HG02981 (cell line): ENCODE measurements around the gene EPHA2.
"Not testable (repeated sequence)": the region's sequence is repeated elsewhere in the genome, so short reads cannot be mapped to it uniquely, and the experiment has no call there.

ENCODE experiments used
- ATAC-seq: cut with Tn5 transposase; IDR thresholded peaks from one replicate; pipeline ENCODE4 v1.9.1; 2021; ENCODE audit warnings: mild to moderate bottlenecking, moderate library complexity; ENCODE audit not compliant: unreplicated experiment

Gene EPHA2

DNA sequence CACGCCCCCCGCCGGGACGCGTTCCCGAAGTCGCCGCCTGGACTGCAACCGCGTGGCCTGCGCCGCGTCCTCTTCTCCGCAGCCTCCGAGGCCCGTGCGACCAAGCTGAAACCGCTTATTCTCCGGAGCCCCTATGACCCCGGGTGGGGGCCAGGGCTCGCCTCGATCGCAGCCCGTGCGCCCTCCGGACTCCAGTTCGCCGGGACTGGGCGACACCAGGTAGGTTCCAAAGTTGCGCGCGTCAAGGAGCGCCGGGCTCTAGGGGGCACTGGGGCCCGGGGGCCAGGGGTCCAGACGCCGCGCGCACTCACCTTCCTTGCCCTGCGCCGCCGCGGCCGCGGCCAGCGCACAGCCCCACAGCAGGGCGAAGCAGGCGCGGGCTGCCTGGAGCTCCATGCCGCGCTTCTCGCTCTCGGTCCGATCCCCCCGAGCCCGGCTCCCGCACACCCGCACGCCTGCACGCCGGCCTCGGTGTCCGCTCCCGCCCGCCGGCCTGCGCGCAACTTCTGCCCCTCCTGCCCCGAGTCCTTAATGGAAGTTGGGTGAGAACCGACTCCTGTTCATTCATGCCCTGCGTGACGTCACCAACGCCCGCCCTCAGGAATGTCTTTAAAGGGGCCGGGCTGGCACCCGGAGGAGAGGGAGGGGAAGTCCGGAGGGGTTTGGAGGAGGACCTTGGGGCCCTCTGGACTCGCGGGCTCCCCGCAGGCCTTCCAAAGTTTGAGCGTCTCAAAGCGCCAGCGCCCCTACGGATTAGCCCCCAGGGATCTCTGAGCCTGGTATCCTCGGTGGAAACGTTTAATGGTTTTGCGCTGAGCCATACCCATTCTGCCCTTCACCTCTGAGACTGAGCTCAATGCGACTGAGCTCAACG, at the start of gene EPHA2:
TSS of gene EPHA2 (minus strand) at position 533 of the 874 bp plus-strand sequence. CDS start at position 396, 137 bp downstream.
- no peak for ATAC-seq

DNA sequence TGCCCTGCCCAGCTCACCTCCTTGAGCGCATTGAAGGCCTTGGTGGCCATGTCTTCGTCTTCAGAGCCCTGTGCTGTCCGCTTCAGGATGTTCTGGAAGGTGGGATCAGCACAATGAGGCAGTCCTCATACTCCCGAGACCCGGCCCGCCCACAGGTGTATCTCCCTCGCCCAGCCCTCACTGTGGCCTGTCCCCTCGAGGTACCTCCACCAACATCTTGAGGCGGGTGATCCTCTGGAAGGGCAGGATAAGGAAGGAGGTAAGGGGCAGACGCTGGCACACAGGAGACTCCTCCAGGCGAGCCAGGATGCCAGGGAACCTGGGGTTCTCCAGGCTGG, 49.4 kb upstream of the EPHA2 start:
- ATAC-seq: no peak

DNA sequence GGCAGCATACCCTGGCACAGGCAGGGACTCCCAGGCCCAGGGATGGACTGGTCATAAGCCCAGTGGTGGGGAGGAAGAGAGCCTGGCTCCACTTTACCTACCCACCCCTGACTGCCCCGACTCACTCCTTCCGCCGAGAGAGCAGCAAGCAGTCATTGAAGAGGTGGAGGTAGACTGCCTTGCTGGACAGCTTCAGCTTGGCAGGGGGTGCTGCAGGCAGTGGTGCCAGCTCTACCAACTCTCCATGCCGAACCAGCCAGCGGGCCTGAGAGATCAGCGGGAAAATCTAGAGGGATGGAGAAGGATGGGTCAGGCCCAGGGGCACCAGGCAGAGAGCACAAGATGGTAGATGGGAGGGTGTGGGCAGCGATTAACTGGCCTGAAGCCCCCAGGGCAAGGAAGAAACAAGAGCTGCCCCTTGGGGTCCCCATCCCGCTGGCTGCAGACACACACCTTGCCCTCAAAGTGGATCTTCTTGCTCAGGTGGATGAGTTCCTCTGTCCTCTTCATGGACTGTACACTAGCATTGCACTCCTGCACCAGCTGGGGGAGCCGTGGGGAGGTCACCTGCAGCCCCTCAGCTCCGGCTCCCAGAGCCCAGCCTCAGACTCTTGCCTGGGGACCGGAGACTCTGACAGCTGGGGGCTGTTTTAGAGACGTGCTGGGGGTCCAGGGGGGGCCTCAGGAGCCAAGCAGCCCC, 48.9 kb upstream of the EPHA2 start:
- no peak for ATAC-seq

DNA sequence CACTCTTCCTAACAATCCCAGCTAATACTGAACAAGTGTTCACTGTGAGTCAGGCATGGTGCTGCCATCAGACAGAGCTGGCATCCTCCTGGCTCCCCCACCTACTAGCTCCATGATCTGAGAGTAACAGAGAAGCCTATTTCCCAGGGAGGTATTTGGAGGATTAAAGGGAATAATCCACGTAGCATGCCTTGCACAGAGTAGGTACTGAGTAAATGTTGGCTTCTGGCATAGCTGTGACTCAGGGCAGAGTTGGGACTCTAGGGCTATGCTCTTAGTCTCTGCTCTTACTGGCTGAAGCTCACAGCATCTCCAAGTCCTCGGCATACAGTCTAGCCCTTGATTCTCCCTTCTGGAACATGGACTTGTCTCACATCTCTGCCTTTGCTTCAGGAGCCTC, 48.3 kb upstream of the EPHA2 start:
- ATAC-seq: no peak

DNA sequence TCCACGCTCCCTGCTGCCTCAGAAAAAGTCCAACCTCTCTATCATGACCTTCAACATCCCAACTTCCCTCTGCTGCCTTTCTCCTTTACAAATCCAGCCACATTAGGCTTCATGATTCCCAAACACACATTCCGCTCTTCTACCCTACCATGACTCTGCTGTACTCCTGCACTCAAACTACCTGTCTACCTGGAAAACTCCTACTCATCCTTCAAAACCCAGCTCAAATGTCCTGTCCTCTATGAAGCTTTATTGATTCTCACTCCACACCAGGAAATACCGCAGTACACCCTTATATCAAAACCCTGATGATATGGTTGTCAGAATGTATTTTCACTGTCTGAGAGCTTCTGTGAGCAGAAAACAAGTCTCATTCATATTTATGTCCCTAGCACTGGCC, 47.7 kb upstream of the EPHA2 start:
- no peak for ATAC-seq

DNA sequence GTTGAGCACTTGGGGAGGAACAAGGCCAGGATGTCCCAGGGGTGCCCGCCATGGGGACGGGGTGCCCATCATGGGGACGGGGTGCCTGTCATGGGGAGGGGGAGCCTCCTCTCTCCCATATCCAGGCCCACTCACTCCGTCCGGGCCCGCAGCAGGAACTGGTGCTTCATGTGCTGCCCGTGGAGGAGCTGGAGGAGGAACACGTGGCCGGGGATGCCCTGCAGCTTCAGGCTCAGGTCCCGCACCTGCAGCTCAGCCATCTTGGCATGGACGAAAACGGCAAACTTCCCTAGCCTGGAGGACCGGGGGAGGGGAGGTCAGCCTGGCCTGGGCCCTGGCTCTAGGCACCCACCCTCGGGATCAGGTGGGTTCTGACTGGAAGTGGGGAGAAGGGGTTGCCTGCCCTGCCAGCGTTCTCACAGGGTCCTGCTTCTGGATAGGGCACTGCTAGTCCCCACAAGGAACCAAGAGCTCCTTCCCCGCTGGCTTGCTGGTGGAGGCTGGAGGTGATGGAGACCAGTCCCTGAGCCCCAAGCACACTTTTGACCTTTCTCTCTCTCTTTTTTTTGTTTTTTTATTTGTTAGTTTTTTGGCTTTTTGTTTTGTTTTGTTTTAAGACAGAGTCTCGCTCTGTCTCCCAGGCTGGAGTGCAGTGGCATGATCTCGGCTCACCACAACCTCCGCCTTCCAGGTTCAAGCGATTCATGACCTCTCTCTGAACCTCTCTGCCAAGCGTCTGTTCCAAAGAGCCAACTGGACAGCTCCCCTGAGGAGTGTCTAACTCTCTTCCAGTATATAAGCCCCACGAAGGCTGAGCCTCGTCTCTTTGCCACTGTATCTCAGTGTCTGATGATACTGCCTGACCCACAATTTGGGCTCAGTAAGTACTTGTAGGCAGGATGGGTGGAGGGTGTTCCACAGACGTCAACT, 46.7 kb upstream of the EPHA2 start:
- ATAC-seq: no peak

DNA sequence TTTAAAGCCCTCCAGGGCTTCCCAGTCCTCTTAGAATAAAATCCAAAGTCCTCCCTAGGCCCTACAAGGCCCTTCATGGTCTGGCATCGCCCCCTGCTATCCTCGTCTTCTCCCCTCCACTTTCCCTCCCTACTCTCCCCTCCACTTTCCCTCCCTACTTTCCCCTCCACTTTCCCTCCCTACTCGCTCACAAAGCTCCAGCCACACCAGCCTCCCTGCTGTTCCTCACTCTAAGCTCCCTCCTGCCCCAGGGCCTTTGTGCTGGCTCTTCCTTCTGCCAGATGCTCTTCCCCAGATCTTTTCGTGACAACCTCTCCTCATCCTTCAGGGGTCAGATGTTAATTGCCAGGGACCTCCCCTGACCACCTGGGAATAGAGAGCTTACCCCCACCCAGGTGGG, 43.8 kb upstream of the EPHA2 start:
- no peak for ATAC-seq

DNA sequence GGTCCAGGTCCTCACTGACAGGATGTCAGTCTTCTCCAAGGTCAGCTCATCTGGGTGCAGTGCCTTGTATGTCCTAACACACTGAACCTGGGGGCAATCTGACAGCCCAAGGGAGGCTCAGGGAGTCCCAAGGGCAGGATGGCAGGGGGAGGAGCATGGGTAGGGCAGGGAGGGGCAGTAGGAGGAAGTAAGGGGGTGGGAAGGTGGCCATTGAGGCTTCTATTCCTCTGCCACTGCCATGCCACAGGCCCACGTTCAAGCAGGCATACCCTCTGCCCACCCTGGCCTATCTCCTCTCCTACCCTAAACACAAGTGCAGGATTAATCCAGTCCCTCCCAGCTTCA, 43.3 kb upstream of the EPHA2 start:
- ATAC-seq: no peak

DNA sequence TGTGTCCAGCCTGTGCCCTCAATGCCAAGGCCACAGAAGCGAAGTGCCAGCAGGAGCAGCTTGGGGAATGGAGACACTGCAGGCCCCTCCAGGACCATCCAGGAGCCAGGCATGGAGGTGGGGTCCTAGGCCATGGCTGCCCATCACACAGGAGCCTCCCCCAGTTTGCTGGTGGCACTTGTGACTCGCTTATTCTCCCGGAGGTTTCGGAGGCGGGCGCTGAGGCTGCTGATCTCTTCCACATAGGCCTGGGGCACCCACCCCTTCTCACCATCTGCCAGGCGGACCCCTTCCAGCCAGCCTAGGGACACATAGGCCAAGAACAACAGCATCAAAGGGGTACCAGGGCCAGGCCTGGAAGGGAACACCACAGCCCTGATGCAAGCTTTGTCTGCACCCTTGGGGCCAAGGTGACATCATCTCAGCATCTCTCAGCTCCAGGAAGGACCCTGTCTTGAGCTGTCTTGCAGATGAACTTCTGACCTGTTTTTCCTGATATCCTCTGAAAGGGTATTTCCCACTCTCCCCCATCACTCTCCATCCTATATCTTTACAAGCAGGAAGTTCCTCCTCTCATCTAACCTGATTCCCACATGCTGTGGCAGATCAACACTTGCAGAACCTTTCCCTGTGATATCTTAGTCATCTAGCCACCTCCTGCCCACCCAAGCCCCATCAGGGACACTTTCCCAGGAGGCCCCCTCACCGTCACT, 42.7 kb upstream of the EPHA2 start:
- ATAC-seq: no peak

DNA sequence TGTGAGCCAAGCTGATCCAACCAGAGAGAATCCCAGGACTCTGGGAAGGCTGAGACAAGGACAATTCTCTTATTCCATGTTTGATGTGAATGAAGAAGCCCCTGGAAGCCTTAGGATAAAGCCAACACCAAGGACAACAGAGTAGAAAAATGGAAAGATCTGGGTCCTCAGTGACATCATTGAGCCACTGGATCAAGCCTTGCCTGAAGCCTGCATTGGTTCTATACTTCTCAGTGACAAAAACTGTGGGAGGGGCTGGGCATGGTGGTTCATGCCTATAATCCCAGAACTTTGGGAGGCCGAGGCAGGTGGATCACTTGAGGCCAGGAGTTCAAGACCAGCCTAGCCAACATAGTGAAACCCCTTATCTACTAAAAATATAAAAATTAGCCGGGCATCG, 41.0 kb upstream of the EPHA2 start:
- ATAC-seq: no peak

DNA sequence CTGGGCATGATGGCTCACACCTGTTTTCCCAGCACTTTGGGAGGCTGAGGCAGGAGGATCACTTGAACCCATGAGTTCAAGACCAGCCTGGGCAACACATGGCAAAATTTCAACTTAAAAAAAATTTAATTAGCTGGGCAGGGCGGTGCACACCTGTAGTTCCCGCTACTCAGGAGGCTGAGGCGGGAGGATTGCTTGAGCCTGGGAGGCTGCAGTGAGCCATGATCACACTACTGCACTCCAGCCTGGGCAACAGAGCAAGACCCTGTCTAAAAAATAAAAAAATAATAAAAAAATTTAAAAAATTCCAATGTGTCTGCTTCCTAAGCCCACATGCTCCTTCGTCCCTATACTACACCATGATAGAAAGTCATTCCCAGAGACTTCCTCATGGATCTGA, 40.3 kb upstream of the EPHA2 start:
- ATAC-seq: not testable (repeated sequence)

DNA sequence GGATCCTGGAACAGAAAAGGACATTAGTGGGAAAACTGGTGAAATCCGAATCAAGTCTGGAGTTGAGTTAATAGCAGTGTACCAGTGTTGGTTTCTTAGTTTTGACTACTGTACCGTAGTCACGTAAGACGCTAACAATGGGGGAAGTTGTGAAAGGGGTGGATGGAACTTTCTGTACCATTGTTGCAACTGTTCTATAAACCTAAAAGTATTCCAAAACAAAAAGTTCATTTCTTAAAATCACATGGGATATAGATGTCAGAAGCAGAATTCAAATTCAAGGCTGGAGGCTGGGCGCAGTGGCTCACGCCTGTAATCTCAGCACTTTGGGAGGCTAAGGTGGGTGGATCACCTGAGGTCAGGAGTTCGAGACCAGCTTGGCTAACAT, 39.6 kb upstream of the EPHA2 start:
- no peak for ATAC-seq

DNA sequence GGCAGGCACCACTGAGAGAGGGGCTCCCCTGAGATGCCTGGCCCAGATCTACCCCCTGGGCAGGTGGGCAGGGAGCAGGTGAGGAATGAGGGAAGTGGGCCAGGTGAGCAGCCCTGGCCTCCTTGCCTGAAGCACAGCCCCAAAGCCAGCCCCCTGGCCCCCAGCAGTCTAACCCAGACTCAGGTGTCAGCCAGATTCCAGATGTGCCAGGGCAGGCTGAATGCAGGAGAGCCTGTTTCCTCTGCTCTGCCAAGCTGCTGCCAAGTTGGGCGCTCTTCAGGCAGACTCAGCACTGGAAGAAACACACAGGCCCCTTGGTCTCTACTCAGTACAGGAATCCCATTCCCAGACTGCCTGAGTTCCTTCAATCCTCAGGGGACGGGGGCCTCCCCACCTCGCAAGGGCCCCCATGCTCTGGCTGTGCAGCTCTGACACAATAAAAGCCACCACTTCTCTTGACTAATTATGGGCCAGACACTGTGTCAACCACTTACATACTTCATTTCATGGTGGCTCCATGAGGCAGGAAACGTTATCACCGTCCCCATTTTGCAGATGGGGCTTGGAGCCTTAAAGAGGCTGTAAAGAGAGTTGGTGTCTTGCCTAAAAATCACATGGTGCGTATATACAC, 36.2 kb upstream of the EPHA2 start:
- no peak for ATAC-seq

DNA sequence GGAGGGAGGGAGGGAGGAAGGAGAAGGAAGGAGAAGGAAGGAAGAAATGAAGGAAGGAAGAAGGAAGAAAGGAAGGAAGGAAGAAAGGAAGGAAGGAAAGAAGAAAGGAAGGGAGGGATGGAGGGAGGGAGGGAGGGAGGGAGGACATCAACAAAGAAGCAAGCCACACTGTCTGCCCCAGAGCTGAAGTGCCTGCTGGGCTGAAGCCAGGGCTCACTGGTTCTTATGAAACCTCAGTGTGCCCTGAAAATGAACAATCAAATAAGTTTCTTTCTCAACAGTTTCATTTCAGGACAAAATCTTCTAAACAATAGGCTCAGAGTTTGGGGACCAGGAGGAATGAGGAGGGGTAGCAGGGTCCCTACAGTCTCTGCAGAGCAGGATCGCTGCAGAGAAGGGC, 35.4 kb upstream of the EPHA2 start:
- ATAC-seq: no peak

DNA sequence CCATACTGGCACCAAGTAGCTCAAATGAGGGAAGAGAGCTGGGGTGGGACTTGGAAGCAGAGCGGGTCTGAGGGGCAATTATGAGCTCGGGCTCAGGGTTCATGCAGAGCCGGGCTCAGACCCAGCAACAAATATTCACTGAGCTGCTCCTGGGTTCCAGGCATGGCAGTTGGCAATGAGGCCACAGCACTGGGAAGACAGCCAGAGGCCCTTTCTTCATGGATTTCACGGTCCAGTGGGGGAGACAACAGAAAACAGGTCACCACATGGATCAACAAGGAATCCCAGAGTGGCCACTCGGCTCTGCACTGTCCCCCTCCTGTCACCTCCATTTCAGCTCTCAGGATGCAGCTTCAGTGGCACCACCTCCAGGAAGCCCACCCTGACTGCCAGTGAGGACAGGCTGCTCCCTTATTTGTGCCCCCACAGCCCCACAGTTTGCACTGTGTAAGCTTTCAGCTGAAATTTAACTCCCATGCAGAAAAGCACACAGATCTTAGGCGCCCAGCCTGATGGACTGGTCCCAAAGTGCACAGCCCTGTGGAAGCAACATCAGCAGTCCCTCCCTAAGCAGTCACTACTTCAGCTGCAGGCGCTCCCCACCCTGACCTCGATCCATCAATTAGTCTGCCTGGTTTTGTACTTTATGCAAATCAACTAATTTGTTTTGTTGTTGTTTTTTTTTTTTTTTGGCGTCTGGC, 34.2 kb upstream of the EPHA2 start:
- ATAC-seq: no peak

DNA sequence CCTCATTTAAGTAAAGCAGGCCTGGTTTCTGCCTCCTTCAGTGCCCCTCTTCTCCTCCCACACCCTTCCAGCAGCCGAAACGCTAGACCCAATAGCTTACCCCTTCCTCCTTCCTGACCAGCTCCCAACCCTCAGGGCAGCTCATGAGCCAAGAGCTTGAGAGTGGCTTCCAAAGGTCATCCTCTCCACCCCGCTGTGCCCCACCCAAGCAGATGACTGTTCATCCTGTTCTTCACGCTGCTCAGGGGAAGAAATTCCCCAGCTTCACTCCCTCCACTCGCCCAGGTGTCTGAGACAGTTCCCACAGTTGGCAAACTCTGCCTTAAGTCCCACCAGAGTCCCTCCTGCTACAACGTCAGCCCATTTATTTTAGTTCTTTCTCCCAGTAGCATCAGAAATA, 33.1 kb upstream of the EPHA2 start:
- no peak for ATAC-seq

DNA sequence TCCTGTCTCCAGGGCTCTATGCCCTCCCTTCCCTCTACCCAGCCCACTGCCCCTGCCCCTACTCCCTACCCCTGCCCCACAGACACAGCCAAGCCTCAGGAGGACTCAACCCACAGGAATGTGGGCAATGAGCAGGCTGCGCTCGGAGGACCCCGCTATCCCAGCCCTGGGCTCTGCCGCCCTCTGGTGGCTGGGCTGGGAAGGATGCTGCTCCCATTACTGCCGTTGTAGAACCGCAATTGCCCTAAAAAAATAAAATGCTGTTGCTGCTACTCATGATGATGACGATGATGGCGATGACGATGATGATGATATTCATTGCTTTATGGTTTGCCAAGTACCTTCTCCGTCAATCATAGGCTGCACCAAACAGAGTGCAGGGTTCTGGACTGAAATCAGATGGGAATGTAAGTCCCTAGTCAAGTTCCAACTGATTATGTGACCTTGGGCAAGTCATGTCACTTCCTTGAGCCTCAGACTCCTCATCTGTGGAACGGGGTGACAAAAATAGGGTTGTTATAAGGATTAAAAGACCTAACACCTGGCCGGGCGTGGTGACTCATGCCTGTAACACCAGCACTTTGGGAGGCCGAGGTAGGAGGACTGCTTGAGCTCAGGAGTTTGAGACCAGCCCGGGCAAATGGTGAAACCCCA, 32.0 kb upstream of the EPHA2 start:
- ATAC-seq: no peak

DNA sequence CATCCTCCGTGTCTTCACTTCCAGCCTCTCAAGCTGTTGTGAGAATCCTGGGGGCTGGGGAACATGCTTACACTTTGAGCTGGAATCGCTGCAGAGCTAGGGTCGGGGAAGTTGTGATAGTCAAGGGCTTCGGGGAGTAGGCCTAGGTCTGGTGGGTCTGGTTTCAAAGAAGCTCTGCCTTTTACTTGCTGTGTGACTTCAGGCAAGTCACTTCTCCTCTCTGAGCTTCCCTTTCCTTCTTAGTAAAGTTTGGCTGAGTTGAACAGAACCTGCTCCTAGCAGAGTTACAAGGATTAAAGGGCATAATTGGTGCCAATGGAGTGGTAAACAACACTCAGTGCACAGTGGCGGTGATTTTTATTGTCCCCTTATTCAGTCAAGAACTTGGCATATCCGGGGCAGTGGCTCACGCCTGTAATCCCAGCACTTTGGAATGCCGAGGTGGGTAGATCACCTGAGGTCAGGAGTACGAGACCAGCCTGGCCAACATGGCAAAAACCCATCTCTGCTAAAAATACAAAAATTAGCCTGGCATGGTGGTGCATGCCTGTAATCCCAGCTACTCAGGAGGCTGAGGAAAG, 30.9 kb upstream of the EPHA2 start:
- ATAC-seq: no peak
